H9 (cell line): ENCODE results near the gene KRTAP12-2. TPM values are rescaled to one million over a fixed set of nuclear protein-coding genes. Genes with fewer than 3 reads are reported as not detected.
A peak's percentile ranks its signal among the peaks of the same experiment; 100 is the strongest.

ENCODE experiments used
- DNase-seq: peaks from one replicate; pipeline ENCODE4 v3.0.0-alpha.2; 2017
- H2AFZ ChIP-seq: one replicate; pipeline ENCODE4 v1.6.1; 2013; ENCODE audit warnings: mild to moderate bottlenecking, low read length, control low read depth, moderate library complexity
- H2AK5ac ChIP-seq: 2 replicates; pipeline ENCODE4 v1.6.1; 2013; ENCODE audit warnings: low read length, control low read depth, mixed read lengths; ENCODE audit not compliant: insufficient read length
- H2BK120ac ChIP-seq: one replicate; pipeline ENCODE4 v1.6.1; 2013; ENCODE audit warnings: low read depth, mild to moderate bottlenecking, low read length, control low read depth, inconsistent platforms; ENCODE audit not compliant: poor library complexity, severe bottlenecking
- H2BK12ac ChIP-seq: 2 replicates; pipeline ENCODE4 v1.6.1; 2013; ENCODE audit warnings: low read length, control low read depth, mixed read lengths, low read depth; ENCODE audit not compliant: insufficient read length
- H2BK15ac ChIP-seq: 2 replicates; pipeline ENCODE4 v1.6.1; 2013; ENCODE audit warnings: low read depth, low read length, control low read depth
- H2BK20ac ChIP-seq: one replicate; pipeline ENCODE4 v1.6.1; 2013; ENCODE audit warnings: low read depth, mild to moderate bottlenecking, low read length, control low read depth, inconsistent platforms; ENCODE audit not compliant: poor library complexity, severe bottlenecking
- H2BK5ac ChIP-seq: 2 replicates; pipeline ENCODE4 v1.6.1; 2013; ENCODE audit warnings: low read length, control low read depth, mixed read lengths; ENCODE audit not compliant: insufficient read length
- H3K14ac ChIP-seq: 2 replicates; pipeline ENCODE4 v1.6.1; 2013; ENCODE audit warnings: low read length, control low read depth; ENCODE audit not compliant: insufficient read depth
- H3K18ac ChIP-seq: 2 replicates; pipeline ENCODE4 v1.6.1; 2013; ENCODE audit warnings: low read depth, mild to moderate bottlenecking, mixed read lengths, low read length, control low read depth; ENCODE audit not compliant: insufficient read length
- H3K23ac ChIP-seq: 2 replicates; pipeline ENCODE4 v1.6.1; 2013; ENCODE audit warnings: low read length, control low read depth, mixed read lengths, low read depth; ENCODE audit not compliant: insufficient read length
- H3K23me2 ChIP-seq: 2 replicates; pipeline ENCODE4 v1.6.1; 2013; ENCODE audit warnings: low read depth, mild to moderate bottlenecking, mixed read lengths, low read length, control low read depth; ENCODE audit not compliant: insufficient read length, poor library complexity, severe bottlenecking
- H3K27ac ChIP-seq: 2 replicates; pipeline ENCODE4 v1.5.1; 2013; ENCODE audit warnings: low read length, control low read depth, mixed read lengths, low read depth; ENCODE audit not compliant: insufficient read length
- H3K27me3 ChIP-seq: 2 replicates; pipeline ENCODE4 v1.6.1; 2013; ENCODE audit warnings: low read length, control low read depth, inconsistent platforms; ENCODE audit not compliant: insufficient read depth
- H3K4ac ChIP-seq: 2 replicates; pipeline ENCODE4 v1.6.1; 2013; ENCODE audit warnings: low read depth, mild to moderate bottlenecking, control low read depth, inconsistent platforms, low read length, moderate library complexity
- H3K4me1 ChIP-seq: 2 replicates; pipeline ENCODE4 v1.6.1; 2013; ENCODE audit warnings: low read length, control low read depth, inconsistent platforms; ENCODE audit not compliant: insufficient read depth
- H3K4me2 ChIP-seq: 2 replicates; pipeline ENCODE4 v1.6.1; 2013; ENCODE audit warnings: low read length, control low read depth, mixed read lengths; ENCODE audit not compliant: insufficient read length, insufficient read depth
- H3K56ac ChIP-seq: 2 replicates; pipeline ENCODE4 v1.6.1; 2013; ENCODE audit warnings: low read depth, mild to moderate bottlenecking, mixed read lengths, low read length, control low read depth; ENCODE audit not compliant: insufficient read length
- H3K79me1 ChIP-seq: 2 replicates; pipeline ENCODE4 v1.6.1; 2013; ENCODE audit warnings: low read depth, mild to moderate bottlenecking, moderate library complexity, low read length, control low read depth, inconsistent platforms; ENCODE audit not compliant: insufficient read depth, poor library complexity, severe bottlenecking
- H3K79me2 ChIP-seq: 2 replicates; pipeline ENCODE4 v1.6.1; 2013; ENCODE audit warnings: low read length, control low read depth, inconsistent platforms; ENCODE audit not compliant: insufficient read depth
- H3K9ac ChIP-seq: 2 replicates; pipeline ENCODE4 v1.6.1; 2013; ENCODE audit warnings: low read length, control low read depth, mixed read lengths; ENCODE audit not compliant: insufficient read length; ENCODE audit errors: extremely low read depth
- H3K9me3 ChIP-seq: one replicate; pipeline ENCODE4 v1.6.1; 2013; ENCODE audit warnings: low read depth, low read length, inconsistent platforms; ENCODE audit not compliant: control insufficient read depth
- H3T11ph ChIP-seq: one replicate; pipeline ENCODE4 v1.6.1; 2013; ENCODE audit warnings: mild to moderate bottlenecking, low read length, control low read depth, inconsistent platforms
- H4K20me1 ChIP-seq: one replicate; pipeline ENCODE4 v1.6.1; 2013; ENCODE audit not compliant: control insufficient read depth, insufficient read length, insufficient read depth
- H4K5ac ChIP-seq: 2 replicates; pipeline ENCODE4 v1.6.1; 2013; ENCODE audit warnings: low read depth, mild to moderate bottlenecking, mixed read lengths, low read length, control low read depth; ENCODE audit not compliant: insufficient read length
- H4K8ac ChIP-seq: replicated peaks from 2 replicates; pipeline ENCODE4 v1.6.1; 2013; ENCODE audit warnings: low read length, control low read depth, mixed read lengths, low read depth; ENCODE audit not compliant: insufficient read length
- H4K91ac ChIP-seq: 2 replicates; pipeline ENCODE4 v1.6.1; 2013; ENCODE audit warnings: low read depth, mild to moderate bottlenecking, moderate library complexity, mixed read lengths, low read length, control low read depth; ENCODE audit not compliant: insufficient read length
- H3K27ac Mint-ChIP-seq, 3 experiments: 2 replicates in 2 of 3; 3 replicates in 1 of 3; pipeline ENCODE4 v1.8.0; 2020 to 2021; ENCODE audit warnings: mixed read lengths in 3 of 3, mild to moderate bottlenecking in 1 of 3, moderate library complexity in 1 of 3
- H3K27me3 Mint-ChIP-seq: 2 replicates; pipeline ENCODE4 v1.8.0; 2021; ENCODE audit warnings: low read depth, mild to moderate bottlenecking, moderate library complexity, mixed read lengths
- H3K36me3 Mint-ChIP-seq, 3 experiments: 2 replicates in 2 of 3; 3 replicates in 1 of 3; pipeline ENCODE4 v1.8.0; 2020 to 2021; ENCODE audit warnings: low read depth in 3 of 3, mixed read lengths in 3 of 3; ENCODE audit not compliant: insufficient read depth in 1 of 3
- H3K4me1 Mint-ChIP-seq, 2 experiments: 2 replicates each; pipeline ENCODE4 v1.8.0; 2020; ENCODE audit warnings: mixed read lengths in 2 of 2
- H3K4me3 Mint-ChIP-seq, 2 experiments: 2 replicates in 1 of 2; 3 replicates in 1 of 2; pipeline ENCODE4 v1.8.0; 2020 to 2021; ENCODE audit warnings: mild to moderate bottlenecking in 2 of 2, mixed read lengths in 2 of 2, moderate library complexity in 1 of 2
- H3K9me3 Mint-ChIP-seq, 2 experiments: 2 replicates in 1 of 2; 3 replicates in 1 of 2; pipeline ENCODE4 v1.8.0; 2020; ENCODE audit warnings: mild to moderate bottlenecking in 2 of 2, mixed read lengths in 2 of 2, moderate library complexity in 1 of 2
- WGBS: extraction: QIAGEN DNeasy Blood & Tissue Kit; methylation state at CpG from one replicate; pipeline ENCODE4 v1.1.7; 2013; ENCODE audit warnings: missing lambda C conversion rate, low lambda C conversion rate, mixed read lengths; ENCODE audit not compliant: insufficient read length; ENCODE audit errors: extremely low coverage; 5-methylcytosine and 5-hydroxymethylcytosine counted together
- total RNA-seq: library from RNA; stranded (reverse); gene quantifications from 2 replicates; pipeline ENCODE4 v1.2.1, GENCODE V29; 2021
- TF ChIP-seq, protein P1 (sequence below): fragments of 200-600 bp; sonication (generic); conservative IDR thresholded peaks from 3 replicates; pipeline ENCODE4 v1.8.0; 2021; ENCODE audit warnings: antibody characterized with exemption, mild to moderate bottlenecking

KRTAP12-2 gene
- total RNA-seq, 1 experiment from 2014 or later: not detected

DNA sequence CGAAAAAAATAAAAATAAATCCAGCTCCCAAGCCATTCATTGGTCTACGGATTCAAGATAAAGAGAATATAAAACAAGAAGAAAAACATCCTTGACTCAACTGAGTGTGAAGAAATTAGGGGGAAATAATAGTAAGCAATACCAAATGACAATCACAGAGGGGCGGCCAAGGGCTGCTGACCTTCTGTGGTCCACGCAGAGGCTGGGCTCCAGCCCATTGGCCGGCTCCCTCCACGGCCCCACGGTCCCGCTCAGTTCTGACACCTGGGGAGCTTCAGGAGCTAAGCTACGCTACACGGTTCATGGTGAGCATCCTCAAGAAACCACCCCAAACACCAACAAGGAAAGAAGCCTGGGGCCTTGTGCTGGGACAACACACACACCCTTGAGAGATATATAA is 29.8 kb upstream of the KRTAP12-2 start:
- TF ChIP-seq, protein P1, sequence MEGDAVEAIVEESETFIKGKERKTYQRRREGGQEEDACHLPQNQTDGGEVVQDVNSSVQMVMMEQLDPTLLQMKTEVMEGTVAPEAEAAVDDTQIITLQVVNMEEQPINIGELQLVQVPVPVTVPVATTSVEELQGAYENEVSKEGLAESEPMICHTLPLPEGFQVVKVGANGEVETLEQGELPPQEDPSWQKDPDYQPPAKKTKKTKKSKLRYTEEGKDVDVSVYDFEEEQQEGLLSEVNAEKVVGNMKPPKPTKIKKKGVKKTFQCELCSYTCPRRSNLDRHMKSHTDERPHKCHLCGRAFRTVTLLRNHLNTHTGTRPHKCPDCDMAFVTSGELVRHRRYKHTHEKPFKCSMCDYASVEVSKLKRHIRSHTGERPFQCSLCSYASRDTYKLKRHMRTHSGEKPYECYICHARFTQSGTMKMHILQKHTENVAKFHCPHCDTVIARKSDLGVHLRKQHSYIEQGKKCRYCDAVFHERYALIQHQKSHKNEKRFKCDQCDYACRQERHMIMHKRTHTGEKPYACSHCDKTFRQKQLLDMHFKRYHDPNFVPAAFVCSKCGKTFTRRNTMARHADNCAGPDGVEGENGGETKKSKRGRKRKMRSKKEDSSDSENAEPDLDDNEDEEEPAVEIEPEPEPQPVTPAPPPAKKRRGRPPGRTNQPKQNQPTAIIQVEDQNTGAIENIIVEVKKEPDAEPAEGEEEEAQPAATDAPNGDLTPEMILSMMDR: peak; percentile 31; the same call in 1 of the 3 replicates

More for the DNA sequence above, 29.8 kb upstream of the KRTAP12-2 start:
- Histone ChIP-seq H3K4me2 (peak overlapping the region; percentile 20), H3K18ac (no peak overlapping the region), H2BK5ac (no peak overlapping the region), H3K79me2 (no peaks in the 10 kb centered on the region), H3K14ac (no peak overlapping the region), H3K56ac (no peak overlapping the region), H4K5ac (no peak overlapping the region), H3K4me1 (peaks cover 4% of the 10 kb centered on the region; the same call in 1 of the 2 replicates), H4K8ac (no peak overlapping the region), H3K9me3 (no peaks in the 10 kb centered on the region), H2BK120ac (no peak overlapping the region), H3K27ac (no peak overlapping the region), H3K9ac (no peak overlapping the region), H2BK12ac (no peak overlapping the region), H3K23me2 (no peaks in the 10 kb centered on the region), H2BK15ac (no peak overlapping the region), H4K20me1 (no peaks in the 10 kb centered on the region), H3T11ph (no peak overlapping the region), H2AFZ (no peak overlapping the region), H2BK20ac (no peak overlapping the region), H2AK5ac (no peak overlapping the region), H3K4ac (no peak overlapping the region), H3K79me1 (no peaks in the 10 kb centered on the region), H3K23ac (no peak overlapping the region), H4K91ac (no peak overlapping the region), H3K27me3 (no peaks in the 10 kb centered on the region; the same call in 1 of the 2 replicates)
- Mint-ChIP-seq H3K4me1 (peaks cover 53 to 57% of the 10 kb centered on the region in 2 experiments), H3K4me3 (no peak overlapping the region; a peak in 2 of 5 replicates), H3K27me3 (peaks cover 5% of the 10 kb centered on the region; the same call in 1 of the 2 replicates), H3K36me3 (peaks cover 7 to 19% (median 7%) of the 10 kb centered on the region in 3 experiments; a peak in 6 of 7 replicates), H3K9me3 (peaks cover 17 to 18% of the 10 kb centered on the region in 2 experiments), H3K27ac (no peak overlapping the region)
- no CpG with 5 or more reads among the region's 10 CpGs for WGBS
- DNase-seq: no peak
